Ovary (tissue), 9 donors: ENCODE results near the gene EFCAB6. TPM values are rescaled to one million over a fixed set of nuclear protein-coding genes. Genes with fewer than 3 reads are reported as not detected.

ENCODE experiments used
- DNase-seq, 5 donors: peaks; one replicate each; pipeline ENCODE4 v3.0.0-alpha.2; 2019 to 2020
- H3K27ac ChIP-seq, 2 donors: fragments of 200-600 bp; one replicate each; pipeline versions ENCODE4 v1.5.1 to v1.8.0; 2019 to 2022
- H3K27me3 ChIP-seq: fragments of 200-600 bp; one replicate; pipeline ENCODE4 v1.8.0; 2022
- H3K36me3 ChIP-seq: fragments of 200-600 bp; sonication (generic); one replicate; pipeline ENCODE4 v1.5.1; 2019
- H3K4me1 ChIP-seq: one replicate; pipeline ENCODE4 v1.8.1; 2013; ENCODE audit warnings: mild to moderate bottlenecking, moderate library complexity; ENCODE audit not compliant: insufficient read depth
- H3K4me3 ChIP-seq: fragments of 200-600 bp; sonication (generic); one replicate; pipeline ENCODE4 v1.5.1; 2017
- H3K9me3 ChIP-seq, 2 donors: fragments of 200-600 bp in 1 of 2; sonication (generic) in 1 of 2; one replicate each; pipeline versions ENCODE4 v1.5.1 to v1.8.1; 2013 to 2019; ENCODE audit warnings: mild to moderate bottlenecking in 1 of 2, moderate library complexity in 1 of 2
- EP300 ChIP-seq: sonication (generic); formaldehyde crosslinking; IDR thresholded peaks from one replicate; pipeline ENCODE4 v1.6.1; 2017; ENCODE audit warnings: antibody characterized with exemption
- POLR2A ChIP-seq: fragments of 450-650 bp; IDR thresholded peaks from one replicate; pipeline ENCODE4 v1.6.1; 2017; ENCODE audit warnings: antibody characterized with exemption, mild to moderate bottlenecking, moderate library complexity
- WGBS, 3 donors: extraction: QIAGEN DNeasy Blood & Tissue Kit in 1 of 3; methylation state at CpG; one replicate each; pipeline versions ENCODE4 v1.1.5 to v1.1.7; 2013 to 2017; 5-methylcytosine and 5-hydroxymethylcytosine counted together
- intact Hi-C, 4 donors: fragments of 100-400 bp; cut with DNase I; formaldehyde crosslinking; loops; one replicate each; pipeline versions ENCODE4 v1.11.0 to v1.15.1; 2022 to 2023
- polyA plus RNA-seq, 2 donors: library from polyadenylated mRNA; stranded (reverse); fragments of 200-250 nt in 1 of 2; fragments of 350-450 nt in 1 of 2; fragmentation: Illumina TruSeq in 1 of 2; extraction: RNeasy Lipid Tissue Mini Kit (QIAGEN cat#74804) in 1 of 2; gene quantifications; one replicate each; pipeline ENCODE4 v1.2.3, GENCODE V29; 2013 to 2014
- total RNA-seq, 7 donors: library from RNA; depleted of rRNA in 2 of 7; stranded (reverse); fragments of >200 nt in 2 of 7; fragmentation: NEBNext Ultra II Directional in 3 of 7; extraction: Animal tissue kit (Norgen Biotek cat#: 25700) in 3 of 7; gene quantifications; one replicate each; pipeline versions ENCODE4 v1.1.0 to v1.2.4, GENCODE V29; 2016 to 2023
- TF ChIP-seq, protein P1 (sequence below), 3 donors: fragments of 450-650 bp in 2 of 3; fragments of 200-600 bp in 1 of 3; IDR thresholded peaks; one replicate each; pipeline versions ENCODE4 v1.5.1 to v1.8.0; 2016 to 2022; ENCODE audit warnings: antibody characterized with exemption in 3 of 3, mild to moderate bottlenecking in 1 of 3
- donor health status: DM: no; HTN: no; CAD: no; lungs with moderate emphysema.
- donor health status: DM: no; HTN: no; CAD: no.
- donor health status: Bipolar disorder and iron deficiency.
- donor health status: DM: yes; HTN: yes; CAD: no.
- donor health status: DM: no; HTN: no; CAD: no.
- donor health status: DM: yes; HTN: yes; CAD: no.

The EFCAB6 gene
- total and polyA plus RNA-seq, 9 donors, result 1.00 to 17.5 (median 6.7) TPM

- Histone ChIP-seq H3K4me1 (no peaks in the 10 kb centered on the region), H3K4me3 (no peak overlapping the region), H3K27me3 (no peaks in the 10 kb centered on the region), H3K27ac (no peak overlapping the region), H3K36me3 (no peaks in the 10 kb centered on the region), H3K9me3 (no peaks in the 10 kb centered on the region)
- DNase-seq, result peak in 1 of 5 donors; percentile 7
- TF ChIP-seq, protein P1, sequence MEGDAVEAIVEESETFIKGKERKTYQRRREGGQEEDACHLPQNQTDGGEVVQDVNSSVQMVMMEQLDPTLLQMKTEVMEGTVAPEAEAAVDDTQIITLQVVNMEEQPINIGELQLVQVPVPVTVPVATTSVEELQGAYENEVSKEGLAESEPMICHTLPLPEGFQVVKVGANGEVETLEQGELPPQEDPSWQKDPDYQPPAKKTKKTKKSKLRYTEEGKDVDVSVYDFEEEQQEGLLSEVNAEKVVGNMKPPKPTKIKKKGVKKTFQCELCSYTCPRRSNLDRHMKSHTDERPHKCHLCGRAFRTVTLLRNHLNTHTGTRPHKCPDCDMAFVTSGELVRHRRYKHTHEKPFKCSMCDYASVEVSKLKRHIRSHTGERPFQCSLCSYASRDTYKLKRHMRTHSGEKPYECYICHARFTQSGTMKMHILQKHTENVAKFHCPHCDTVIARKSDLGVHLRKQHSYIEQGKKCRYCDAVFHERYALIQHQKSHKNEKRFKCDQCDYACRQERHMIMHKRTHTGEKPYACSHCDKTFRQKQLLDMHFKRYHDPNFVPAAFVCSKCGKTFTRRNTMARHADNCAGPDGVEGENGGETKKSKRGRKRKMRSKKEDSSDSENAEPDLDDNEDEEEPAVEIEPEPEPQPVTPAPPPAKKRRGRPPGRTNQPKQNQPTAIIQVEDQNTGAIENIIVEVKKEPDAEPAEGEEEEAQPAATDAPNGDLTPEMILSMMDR (IDR thresholded peaks at IDR 0.05), result no peak
- no peak for TF ChIP-seq POLR2A
- TF ChIP-seq EP300, result no peak
- WGBS, 3 donors, result 83 to 84% (median 83%) methylated on average over 31 of the region's 31 CpGs
- intact Hi-C loops, result no loop called here
Observed at GRCh38 chr22:43844560-43845545, 32.7 kb upstream of the EFCAB6 start.

DNA sequence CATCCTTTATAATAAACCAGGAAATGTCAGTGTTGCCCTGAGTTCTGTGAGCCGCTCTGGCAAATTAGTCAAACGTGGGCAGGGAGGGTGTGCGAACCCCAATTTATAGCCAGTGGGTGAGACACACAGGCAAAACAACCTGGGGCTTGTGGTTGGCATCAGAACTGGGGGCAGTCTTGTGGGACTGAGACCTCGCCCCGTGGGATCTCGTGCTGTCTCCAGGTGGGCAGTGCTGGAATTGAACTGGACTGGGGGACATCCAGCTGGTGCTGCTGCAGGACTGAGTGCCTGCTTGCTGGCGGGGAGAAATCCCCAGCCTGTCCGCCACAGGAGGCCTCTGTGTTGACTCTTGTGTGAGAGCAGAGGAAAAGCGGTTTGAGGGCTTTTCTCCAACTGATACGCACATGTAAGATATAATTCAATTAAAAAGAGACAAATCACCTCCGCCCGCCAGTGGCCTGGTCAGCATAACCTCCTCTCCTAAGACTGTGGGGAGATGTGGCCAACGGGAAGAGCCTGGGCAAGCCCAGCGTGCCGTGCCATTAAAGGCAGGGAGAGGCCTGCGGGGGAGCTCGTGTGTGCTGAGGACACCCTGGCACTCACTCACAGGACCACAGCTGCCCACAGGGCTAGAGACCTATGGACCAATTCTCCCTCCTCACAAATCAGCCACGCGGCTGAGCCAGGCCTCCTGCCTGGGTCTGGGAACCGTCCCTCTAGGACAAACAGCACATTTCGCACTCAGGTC, 31.9 kb upstream of the EFCAB6 start:
- Histone ChIP-seq H3K27me3 (no peaks in the 10 kb centered on the region), H3K4me1 (no peaks in the 10 kb centered on the region), H3K27ac (no peak overlapping the region), H3K9me3 (no peaks in the 10 kb centered on the region), H3K4me3 (no peak overlapping the region), H3K36me3 (no peaks in the 10 kb centered on the region)
- WGBS, 3 donors, result 80 to 84% (median 82%) methylated on average over 21 of the region's 21 CpGs
- intact Hi-C loops, result no loop called here
- TF ChIP-seq POLR2A (no peak), EP300 (no peak)
- TF ChIP-seq, protein P1 (IDR thresholded peaks at IDR 0.05), result no peak
- DNase-seq, result no peak

DNA sequence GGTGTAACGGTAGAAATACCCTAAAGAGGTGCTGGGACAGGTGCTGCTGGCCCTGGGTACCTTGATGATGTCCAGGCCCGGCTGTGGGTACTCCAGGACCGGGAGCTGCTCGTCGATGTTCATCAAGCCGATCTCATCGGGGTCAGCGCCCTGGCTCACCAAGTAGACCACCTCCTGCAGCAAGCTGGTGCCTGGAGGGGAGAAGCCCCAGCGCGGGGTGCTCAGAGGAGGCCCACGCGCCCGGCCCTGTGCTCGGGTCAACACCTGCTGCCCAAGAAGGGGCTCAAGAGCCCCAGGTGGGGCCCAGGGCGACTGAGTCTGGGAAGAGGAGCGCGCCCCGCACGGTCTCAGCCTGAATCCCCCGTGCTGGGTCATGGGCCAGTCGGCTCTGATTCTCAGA, 29.6 kb upstream of the EFCAB6 start:
- Histone ChIP-seq H3K27ac (no peak overlapping the region), H3K4me1 (no peaks in the 10 kb centered on the region), H3K4me3 (no peak overlapping the region), H3K9me3 (no peaks in the 10 kb centered on the region), H3K36me3 (no peaks in the 10 kb centered on the region), H3K27me3 (no peaks in the 10 kb centered on the region)
- WGBS, 3 donors, result 91 to 96% (median 93%) methylated on average over 15 to 21 of the region's 21 CpGs
- intact Hi-C loops, result no loop called here
- DNase-seq, result no peak
- TF ChIP-seq POLR2A (no peak), EP300 (no peak)
- TF ChIP-seq, protein P1 (IDR thresholded peaks at IDR 0.05), result no peak

DNA sequence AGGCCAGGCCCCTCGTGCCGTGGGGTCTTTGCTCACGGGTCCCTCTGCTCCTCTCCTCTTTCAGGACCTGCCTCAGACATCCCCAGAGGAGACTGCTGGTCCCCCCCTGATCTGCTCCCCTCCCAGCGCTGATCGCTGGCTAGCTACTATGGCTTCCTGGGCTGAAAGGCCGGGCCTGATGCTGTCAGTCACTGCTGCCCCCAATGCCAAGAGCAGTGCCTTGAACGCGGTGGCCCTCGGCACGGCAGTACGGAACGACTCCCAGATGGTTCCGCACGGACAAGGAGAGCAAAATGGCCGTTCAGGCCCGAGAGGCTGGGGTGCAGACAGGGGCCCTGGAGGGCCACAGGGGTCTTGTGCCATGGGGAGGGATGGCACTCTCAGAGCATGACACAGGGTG, 28.7 kb upstream of the EFCAB6 start:
- WGBS, 3 donors, result 84 to 89% (median 87%) methylated on average over 16 of the region's 16 CpGs
- no peak for DNase-seq
- no peak overlapping the region for H3K27ac ChIP-seq
- TF ChIP-seq, protein P1 (IDR thresholded peaks at IDR 0.05), result no peak
- no peak for TF ChIP-seq EP300
- no peak for TF ChIP-seq POLR2A
- no peaks in the 10 kb centered on the region for H3K36me3 ChIP-seq
- no peak overlapping the region for H3K4me3 ChIP-seq
- no peaks in the 10 kb centered on the region for H3K27me3 ChIP-seq
- intact Hi-C loops, result no loop called here
- H3K4me1 ChIP-seq, result no peaks in the 10 kb centered on the region
- H3K9me3 ChIP-seq, result no peaks in the 10 kb centered on the region
